CD14-positive monocyte (primary cell): ENCODE results near the gene MAP2K4. TPM values are rescaled to one million over a fixed set of nuclear protein-coding genes. Genes with fewer than 3 reads are reported as not detected.

ENCODE experiments used
- DNase-seq, 3 donors: peaks; one replicate each; pipeline ENCODE4 v3.0.0-alpha.2; 2011 to 2022
- H2AFZ ChIP-seq: 2 replicates; pipeline ENCODE4 v1.6.0; 2012; ENCODE audit warnings: mild to moderate bottlenecking, low read depth, low read length, inconsistent platforms; ENCODE audit not compliant: insufficient read depth, poor library complexity, severe bottlenecking
- H3K27ac ChIP-seq, 2 donors: 1 replicate in 1 of 2; 2 replicates in 1 of 2; pipeline ENCODE4 v1.5.1; 2012 to 2013; ENCODE audit warnings: low read length in 2 of 2, control low read depth in 1 of 2, inconsistent platforms in 1 of 2, low read depth in 1 of 2, mild to moderate bottlenecking in 1 of 2
- H3K27me3 ChIP-seq, 2 donors: one replicate each; pipeline versions ENCODE4 v1.6.0 to v1.6.1; 2011 to 2013; ENCODE audit warnings: low read length in 2 of 2; ENCODE audit not compliant: control insufficient read depth in 2 of 2, insufficient read depth in 2 of 2
- H3K36me3 ChIP-seq, 2 donors: replicated peaks in 1 of 2; 1 replicate in 1 of 2; 2 replicates in 1 of 2; pipeline versions ENCODE4 v1.5.1 to v1.6.1; 2012 to 2013; ENCODE audit warnings: low read length in 2 of 2, control low read depth in 1 of 2, inconsistent platforms in 1 of 2, mild to moderate bottlenecking in 1 of 2; ENCODE audit not compliant: insufficient read depth in 2 of 2, control insufficient read depth in 1 of 2
- H3K4me1 ChIP-seq, 2 donors: 1 replicate in 1 of 2; 2 replicates in 1 of 2; pipeline versions ENCODE4 v1.5.1 to v1.6.1; 2012 to 2013; ENCODE audit warnings: low read length in 2 of 2, control low read depth in 1 of 2, inconsistent platforms in 1 of 2, mild to moderate bottlenecking in 1 of 2, moderate library complexity in 1 of 2; ENCODE audit not compliant: insufficient read depth in 2 of 2, control insufficient read depth in 1 of 2
- H3K4me2 ChIP-seq: replicated peaks from 2 replicates; pipeline ENCODE3; 2012; ENCODE audit warnings: low read length, moderate library complexity, mild to moderate bottlenecking; ENCODE audit not compliant: poor library complexity, severe bottlenecking; ENCODE audit errors: extremely low read depth
- H3K4me3 ChIP-seq, 3 experiments: fragments of 200-600 bp in 1 of 3; sonication (generic) in 1 of 3; replicated peaks in 1 of 3; 1 replicate in 2 of 3; 2 replicates in 1 of 3; pipeline ENCODE4 v1.5.1; 2011 to 2013; ENCODE audit warnings: low read length in 3 of 3, mild to moderate bottlenecking in 3 of 3, control low read depth in 2 of 3, low read depth in 2 of 3, inconsistent platforms in 1 of 3, moderate library complexity in 1 of 3
- H3K79me2 ChIP-seq: 2 replicates; pipeline ENCODE4 v1.6.0; 2012; ENCODE audit warnings: mild to moderate bottlenecking, control low read depth, inconsistent platforms, low read length, moderate library complexity; ENCODE audit not compliant: insufficient read depth
- H3K9ac ChIP-seq: 2 replicates; pipeline ENCODE4 v1.6.0; 2017; ENCODE audit warnings: low read length, mild to moderate bottlenecking; ENCODE audit not compliant: insufficient read depth, poor library complexity, severe bottlenecking
- H3K9me3 ChIP-seq, 2 donors: replicated peaks in 1 of 2; 1 replicate in 1 of 2; 2 replicates in 1 of 2; pipeline versions ENCODE4 v1.5.1 to v1.6.1; 2012 to 2013; ENCODE audit warnings: low read length in 2 of 2, control low read depth in 1 of 2; ENCODE audit not compliant: control insufficient read depth in 1 of 2, insufficient read depth in 1 of 2
- H4K20me1 ChIP-seq: 2 replicates; pipeline ENCODE4 v1.6.0; 2012; ENCODE audit warnings: mild to moderate bottlenecking, low read length, control low read depth, moderate library complexity; ENCODE audit not compliant: insufficient read depth
- H3K27ac Mint-ChIP-seq, 7 donors: one replicate each; pipeline ENCODE4 v1.8.0; 2020; ENCODE audit warnings: mild to moderate bottlenecking in 7 of 7, mixed read lengths in 7 of 7, moderate library complexity in 6 of 7, inconsistent platforms in 2 of 7
- H3K27me3 Mint-ChIP-seq, 3 donors: one replicate each; pipeline ENCODE4 v1.8.0; 2021 to 2022; ENCODE audit warnings: low read depth in 3 of 3, mild to moderate bottlenecking in 3 of 3, mixed read lengths in 3 of 3, moderate library complexity in 3 of 3, inconsistent platforms in 1 of 3
- H3K36me3 Mint-ChIP-seq, 2 donors: one replicate each; pipeline ENCODE4 v1.8.0; 2020; ENCODE audit warnings: mixed read lengths in 2 of 2, inconsistent platforms in 1 of 2, mild to moderate bottlenecking in 1 of 2
- H3K4me1 Mint-ChIP-seq: one replicate; pipeline ENCODE4 v1.8.0; 2020; ENCODE audit warnings: mild to moderate bottlenecking, mixed read lengths
- H3K4me3 Mint-ChIP-seq, 2 donors: one replicate each; pipeline ENCODE4 v1.8.0; 2020; ENCODE audit warnings: mild to moderate bottlenecking in 2 of 2, mixed read lengths in 2 of 2, moderate library complexity in 1 of 2
- H3K9me3 Mint-ChIP-seq, 7 donors: one replicate each; pipeline ENCODE4 v1.8.0; 2020 to 2022; ENCODE audit warnings: mixed read lengths in 7 of 7, mild to moderate bottlenecking in 6 of 7, moderate library complexity in 6 of 7, inconsistent platforms in 2 of 7
- intact Hi-C, 2 donors: fragments of 100-400 bp; cut with micrococcal nuclease; formaldehyde crosslinking; loops; one replicate each; pipeline versions ENCODE4 v1.15.0 to v1.15.1; 2023
- polyA plus RNA-seq, 3 donors: library from polyadenylated mRNA; depleted of rRNA in 1 of 3; unstranded in 2 of 3; stranded (reverse) in 1 of 3; fragments of 300-500 nt in 2 of 3; fragments of >200 nt in 1 of 3; fragmentation: Illumina TruSeq in 2 of 3; gene quantifications; 1 replicate in 2 of 3; 2 replicates in 1 of 3; pipeline ENCODE4 v1.2.3, GENCODE V29; 2012 to 2021
- TF ChIP-seq, protein P1 (sequence below): fragments of 200-600 bp; IDR thresholded peaks from one replicate; pipeline ENCODE4 v1.8.0; 2022; ENCODE audit warnings: antibody characterized with exemption, mild to moderate bottlenecking

MAP2K4 gene
- polyA plus RNA-seq, 3 donors: 8.1 to 41.8 (median 23.2) TPM

DNA sequence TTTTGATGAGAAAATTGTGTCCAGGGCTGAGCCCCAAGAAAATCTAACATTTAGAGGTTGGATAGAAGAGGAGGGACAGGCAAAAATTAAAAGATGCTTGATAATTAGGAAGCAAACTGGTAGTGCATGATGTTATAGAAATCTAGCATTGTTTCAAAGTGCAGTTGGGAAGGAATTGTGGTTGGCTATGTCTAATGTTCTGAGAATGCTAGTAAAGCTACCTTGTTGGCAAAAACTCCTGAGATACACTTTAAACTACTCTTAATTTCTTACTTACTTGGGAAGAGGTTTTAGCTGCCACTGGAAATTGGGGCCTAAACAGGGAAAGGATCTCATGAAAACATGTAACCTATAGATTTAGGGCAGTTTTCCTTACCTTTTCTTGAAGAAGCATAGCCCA is 48.3 kb downstream of the MAP2K4 start:
- no peak overlapping the region for H3K4me2 ChIP-seq
- H3K4me3 Mint-ChIP-seq: no peak overlapping the region
- H3K27me3 ChIP-seq: no peaks in the 10 kb centered on the region
- H3K79me2 ChIP-seq: no peaks in the 10 kb centered on the region
- H3K9me3 Mint-ChIP-seq: peaks cover 2 to 15% (median 12%) of the 10 kb centered on the region in 7 donors
- peaks cover 3% of the 10 kb centered on the region for H4K20me1 ChIP-seq
- no peaks in the 10 kb centered on the region for H3K4me1 Mint-ChIP-seq
- intact Hi-C loops: no loop called here
- no peak overlapping the region for H2AFZ ChIP-seq
- H3K9ac ChIP-seq: no peak overlapping the region
- no peak for DNase-seq
- TF ChIP-seq, protein P1, sequence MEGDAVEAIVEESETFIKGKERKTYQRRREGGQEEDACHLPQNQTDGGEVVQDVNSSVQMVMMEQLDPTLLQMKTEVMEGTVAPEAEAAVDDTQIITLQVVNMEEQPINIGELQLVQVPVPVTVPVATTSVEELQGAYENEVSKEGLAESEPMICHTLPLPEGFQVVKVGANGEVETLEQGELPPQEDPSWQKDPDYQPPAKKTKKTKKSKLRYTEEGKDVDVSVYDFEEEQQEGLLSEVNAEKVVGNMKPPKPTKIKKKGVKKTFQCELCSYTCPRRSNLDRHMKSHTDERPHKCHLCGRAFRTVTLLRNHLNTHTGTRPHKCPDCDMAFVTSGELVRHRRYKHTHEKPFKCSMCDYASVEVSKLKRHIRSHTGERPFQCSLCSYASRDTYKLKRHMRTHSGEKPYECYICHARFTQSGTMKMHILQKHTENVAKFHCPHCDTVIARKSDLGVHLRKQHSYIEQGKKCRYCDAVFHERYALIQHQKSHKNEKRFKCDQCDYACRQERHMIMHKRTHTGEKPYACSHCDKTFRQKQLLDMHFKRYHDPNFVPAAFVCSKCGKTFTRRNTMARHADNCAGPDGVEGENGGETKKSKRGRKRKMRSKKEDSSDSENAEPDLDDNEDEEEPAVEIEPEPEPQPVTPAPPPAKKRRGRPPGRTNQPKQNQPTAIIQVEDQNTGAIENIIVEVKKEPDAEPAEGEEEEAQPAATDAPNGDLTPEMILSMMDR: no peak
- peaks cover 31 to 32% of the 10 kb centered on the region in 2 donors for H3K36me3 Mint-ChIP-seq
- H3K27ac Mint-ChIP-seq: no peak overlapping the region
- H3K4me1 ChIP-seq: no peaks in the 10 kb centered on the region
- H3K27ac ChIP-seq: no peak overlapping the region
- no peak overlapping the region for H3K4me3 ChIP-seq
- H3K36me3 ChIP-seq: peaks cover 9 to 62% of the 10 kb centered on the region in 2 donors
- H3K9me3 ChIP-seq: peaks cover 4 to 7% of the 10 kb centered on the region in 2 donors
- H3K27me3 Mint-ChIP-seq: no peaks in the 10 kb centered on the region

DNA sequence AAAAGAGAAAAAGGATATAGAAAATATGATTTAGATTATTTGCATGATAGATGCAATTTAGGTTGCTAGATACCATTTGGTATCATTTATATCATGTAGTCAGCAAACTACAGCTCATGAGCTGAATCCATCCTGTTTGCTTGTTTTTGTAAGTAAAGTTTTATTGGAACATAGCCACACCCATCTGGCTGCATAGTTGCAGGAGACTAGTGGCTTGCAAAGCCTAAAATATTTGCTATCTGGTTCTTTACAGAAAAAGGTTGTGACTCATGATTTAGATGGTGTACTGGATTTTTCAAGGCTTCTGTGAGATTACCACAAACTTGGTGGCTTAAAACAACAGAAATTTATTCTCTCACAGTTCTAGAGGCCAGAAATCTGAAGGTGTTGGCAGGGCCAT is 49.9 kb downstream of the MAP2K4 start:
- no peak overlapping the region for H3K4me3 Mint-ChIP-seq
- no peaks in the 10 kb centered on the region for H3K27me3 Mint-ChIP-seq
- intact Hi-C loops: no loop called here
- H3K27ac Mint-ChIP-seq: no peak overlapping the region
- no peak overlapping the region for H3K4me3 ChIP-seq
- H3K36me3 ChIP-seq: peaks cover 13 to 64% of the 10 kb centered on the region in 2 donors
- no peak overlapping the region for H3K9ac ChIP-seq
- H3K27me3 ChIP-seq: no peaks in the 10 kb centered on the region
- no peak overlapping the region for H3K4me2 ChIP-seq
- no peak overlapping the region for H3K27ac ChIP-seq
- no peaks in the 10 kb centered on the region for H3K4me1 ChIP-seq
- H3K9me3 ChIP-seq: no peaks in the 10 kb centered on the region
- H3K36me3 Mint-ChIP-seq: peaks cover 34 to 35% of the 10 kb centered on the region in 2 donors
- peaks cover 2 to 9% (median 3%) of the 10 kb centered on the region in 7 donors for H3K9me3 Mint-ChIP-seq
- H3K79me2 ChIP-seq: no peaks in the 10 kb centered on the region
- no peaks in the 10 kb centered on the region for H3K4me1 Mint-ChIP-seq
- no peak for DNase-seq
- H4K20me1 ChIP-seq: peaks cover 8% of the 10 kb centered on the region
- H2AFZ ChIP-seq: no peak overlapping the region
- TF ChIP-seq, protein P1: no peak
